Stomach (tissue), 4 donors: ENCODE measurements around the gene MATCAP1.

Source experiments
- CTCF ChIP-seq, 7 experiments: fragments of 450-650 bp in 4 of 7; fragments of 200-600 bp in 3 of 7; sonication (generic) in 3 of 7; IDR thresholded peaks; one replicate each; pipeline ENCODE4 v1.5.1; 2016 to 2019; ENCODE audit warnings: antibody characterized with exemption in 7 of 7, control low read depth in 2 of 7, mild to moderate bottlenecking in 1 of 7
- EP300 ChIP-seq: sonication (generic); formaldehyde crosslinking; IDR thresholded peaks from one replicate; pipeline ENCODE4 v1.6.1; 2017; ENCODE audit warnings: antibody characterized with exemption
- POLR2A ChIP-seq, 4 donors: fragments of 450-650 bp; IDR thresholded peaks; one replicate each; pipeline ENCODE4 v1.6.1; 2016; ENCODE audit warnings: antibody characterized with exemption in 4 of 4, control low read depth in 2 of 4, mild to moderate bottlenecking in 1 of 4, moderate library complexity in 1 of 4
- POLR2AphosphoS5 ChIP-seq, 3 donors: sonication (generic); formaldehyde crosslinking; IDR thresholded peaks; one replicate each; pipeline ENCODE4 v1.6.1; 2016; ENCODE audit warnings: antibody characterized with exemption in 3 of 3

GRCh38 chr16:67185651-67186134, 1.9 kb upstream of the MATCAP1 start:
- TF ChIP-seq POLR2A (IDR thresholded peaks at IDR 0.05) (no peak), CTCF (IDR thresholded peaks at IDR 0.05) (peak in 1 of 7 experiments; percentile 11), EP300 (no peak), POLR2AphosphoS5 (IDR thresholded peaks at IDR 0.05) (no peak)
